HL-60/S4 (cell line): ENCODE results near the gene GJC1.

Experiments used
- in situ Hi-C: fragments of 300-500 bp; cut with MboI; formaldehyde crosslinking; loops from 2 replicates; pipeline ENCODE4 v1.14.3; 2022; ENCODE audit warnings: low sequenced_read_pairs

GJC1 gene

DNA sequence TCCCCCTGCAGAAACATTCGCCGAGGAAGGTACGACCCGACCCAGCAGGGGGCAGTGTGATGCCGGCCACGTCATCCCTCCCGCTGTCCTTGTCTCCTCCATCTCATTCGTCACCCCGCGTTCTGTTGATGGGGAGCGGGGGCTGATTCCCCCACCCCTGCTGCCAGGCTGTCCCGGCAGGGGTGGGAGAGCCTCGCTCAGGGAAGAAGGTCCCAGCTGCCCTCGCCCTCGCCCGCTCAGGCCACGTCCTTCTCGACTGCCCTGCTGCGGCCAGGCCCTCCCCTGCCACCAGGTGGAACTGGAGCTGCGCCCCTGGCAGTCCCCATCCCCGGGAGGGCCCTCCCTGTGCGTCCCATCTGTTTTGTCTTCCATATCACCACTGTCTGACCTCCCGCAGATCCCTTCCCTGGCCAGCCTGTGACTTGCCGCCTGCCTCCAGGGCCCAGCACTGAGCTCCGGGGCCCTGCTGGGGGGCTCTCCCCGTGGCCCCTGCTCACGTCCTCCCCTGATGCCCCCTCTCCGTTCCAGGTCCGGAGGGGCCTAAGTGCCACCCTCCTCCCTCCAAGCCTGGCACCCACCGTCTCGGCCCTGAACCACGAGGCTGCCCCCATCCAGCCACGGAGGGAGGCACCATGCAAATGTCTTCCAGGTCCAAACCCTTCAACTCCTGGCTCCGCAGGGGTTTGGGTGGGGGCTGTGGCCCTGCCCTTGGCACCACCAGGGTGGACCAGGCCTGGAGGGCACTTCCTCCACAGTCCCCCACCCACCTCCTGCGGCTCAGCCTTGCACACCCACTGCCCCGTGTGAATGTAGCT lies 50.7 kb downstream of the GJC1 start:
- in situ Hi-C loops: loop anchor here (5.0 to 10.0 kb wide), 2 partner anchors 88 to 345 kb away; no protein-coding TSS in a partner anchor

DNA sequence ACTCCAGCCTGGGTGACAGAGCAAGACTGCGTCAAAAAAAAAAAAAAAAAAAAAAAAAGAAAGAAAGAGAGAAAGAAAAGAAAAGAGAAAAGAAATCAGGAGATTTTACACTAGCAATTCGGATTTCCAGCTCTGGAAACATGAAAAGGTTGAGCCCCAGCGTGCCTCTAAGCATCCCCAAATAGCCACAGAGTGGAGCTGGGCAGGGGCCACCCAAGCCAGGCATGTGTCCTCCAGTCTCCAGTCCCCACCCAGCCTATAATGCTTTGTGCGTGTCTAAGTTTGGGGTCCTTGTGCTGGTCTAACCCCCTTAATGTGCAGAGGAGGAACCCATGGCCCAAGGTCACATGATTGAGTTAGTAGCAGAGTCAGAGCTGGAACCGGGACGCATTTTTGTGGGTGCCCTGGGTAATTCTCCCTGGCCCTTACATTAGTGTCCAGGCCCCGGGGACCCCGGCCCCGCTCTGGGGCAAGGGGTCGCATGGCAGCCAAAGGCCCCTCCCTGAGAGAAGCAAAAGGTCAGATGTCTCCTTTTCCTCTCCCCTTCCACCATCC lies 51.4 kb downstream of the GJC1 start:
- in situ Hi-C loops: loop anchor here (10.0 kb wide), 1 partner anchor 346 kb away; no protein-coding TSS in a partner anchor

DNA sequence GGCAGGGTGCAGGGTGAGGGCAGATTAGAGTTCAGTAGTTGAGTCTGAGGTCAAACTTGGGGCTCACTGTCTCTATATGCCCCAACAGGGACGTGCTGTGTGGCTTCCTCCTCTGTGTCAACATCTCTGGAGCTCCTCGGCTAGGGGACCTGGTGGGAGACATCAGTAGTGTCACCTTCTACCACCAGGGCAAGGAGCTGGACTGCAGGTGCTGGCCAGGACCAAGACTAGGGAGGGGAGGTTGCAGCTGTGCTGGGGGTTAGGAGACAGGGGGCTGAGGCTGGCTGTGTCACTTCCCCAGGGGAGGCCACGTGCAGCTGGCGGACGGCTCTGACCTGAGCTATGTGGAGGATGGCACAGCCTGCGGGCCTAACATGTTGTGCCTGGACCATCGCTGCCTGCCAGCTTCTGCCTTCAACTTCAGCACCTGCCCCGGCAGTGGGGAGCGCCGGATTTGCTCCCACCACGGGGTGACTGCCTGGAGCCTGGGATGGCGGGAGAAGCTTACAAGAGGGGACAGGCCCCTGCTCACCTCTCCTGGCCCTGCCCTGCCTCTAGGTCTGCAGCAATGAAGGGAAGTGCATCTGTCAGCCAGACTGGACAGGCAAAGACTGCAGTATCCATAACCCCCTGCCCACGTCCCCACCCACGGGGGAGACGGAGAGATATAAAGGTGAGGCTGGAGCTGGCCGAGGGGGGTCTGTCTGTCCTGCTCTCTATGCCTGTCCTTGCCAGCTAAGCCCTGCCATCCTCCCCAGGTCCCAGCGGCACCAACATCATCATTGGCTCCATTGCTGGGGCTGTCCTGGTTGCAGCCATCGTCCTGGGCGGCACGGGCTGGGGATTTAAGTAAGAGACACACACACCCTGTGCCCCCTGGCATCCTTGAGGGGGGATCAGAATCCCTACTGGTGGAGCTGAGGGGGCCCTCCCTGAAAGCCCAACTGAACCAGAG lies 52.4 kb downstream of the GJC1 start:
- in situ Hi-C loops: loop anchor here (10.0 kb wide), 1 partner anchor 347 kb away; no protein-coding TSS in a partner anchor

DNA sequence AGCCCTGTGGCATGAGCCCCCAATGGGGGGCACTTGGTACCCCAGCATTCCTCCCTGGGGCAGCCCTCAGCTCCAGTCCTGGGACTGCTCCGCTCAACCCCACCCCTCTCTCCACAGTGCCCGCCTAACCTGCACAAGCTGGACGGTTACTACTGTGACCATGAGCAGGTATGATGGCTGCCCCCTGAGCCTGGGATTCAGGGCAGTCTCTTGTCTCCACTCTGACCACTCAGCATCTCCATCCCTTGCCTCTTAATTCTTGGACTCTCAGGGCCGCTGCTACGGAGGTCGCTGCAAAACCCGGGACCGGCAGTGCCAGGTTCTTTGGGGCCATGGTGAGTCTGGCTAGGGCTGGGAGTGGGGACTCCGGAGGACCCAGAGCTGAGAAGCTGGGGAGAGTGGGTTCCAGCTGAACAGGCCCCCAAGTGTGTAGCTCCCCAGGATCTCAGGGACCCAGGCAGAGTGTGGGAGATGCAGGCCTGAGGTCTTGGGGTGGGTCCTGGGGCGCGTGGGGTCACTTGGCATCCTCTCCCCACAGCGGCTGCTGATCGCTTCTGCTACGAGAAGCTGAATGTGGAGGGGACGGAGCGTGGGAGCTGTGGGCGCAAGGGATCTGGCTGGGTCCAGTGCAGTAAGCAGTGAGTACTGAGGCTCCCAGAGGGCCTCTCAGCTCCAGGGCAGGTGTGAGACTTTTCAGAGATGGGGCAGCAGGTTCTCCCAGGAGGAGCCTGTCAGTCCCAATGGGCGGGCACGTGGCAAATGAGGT lies 53.3 kb downstream of the GJC1 start:
- in situ Hi-C loops: loop anchor here (10.0 kb wide), 1 partner anchor 348 kb away; no protein-coding TSS in a partner anchor

DNA sequence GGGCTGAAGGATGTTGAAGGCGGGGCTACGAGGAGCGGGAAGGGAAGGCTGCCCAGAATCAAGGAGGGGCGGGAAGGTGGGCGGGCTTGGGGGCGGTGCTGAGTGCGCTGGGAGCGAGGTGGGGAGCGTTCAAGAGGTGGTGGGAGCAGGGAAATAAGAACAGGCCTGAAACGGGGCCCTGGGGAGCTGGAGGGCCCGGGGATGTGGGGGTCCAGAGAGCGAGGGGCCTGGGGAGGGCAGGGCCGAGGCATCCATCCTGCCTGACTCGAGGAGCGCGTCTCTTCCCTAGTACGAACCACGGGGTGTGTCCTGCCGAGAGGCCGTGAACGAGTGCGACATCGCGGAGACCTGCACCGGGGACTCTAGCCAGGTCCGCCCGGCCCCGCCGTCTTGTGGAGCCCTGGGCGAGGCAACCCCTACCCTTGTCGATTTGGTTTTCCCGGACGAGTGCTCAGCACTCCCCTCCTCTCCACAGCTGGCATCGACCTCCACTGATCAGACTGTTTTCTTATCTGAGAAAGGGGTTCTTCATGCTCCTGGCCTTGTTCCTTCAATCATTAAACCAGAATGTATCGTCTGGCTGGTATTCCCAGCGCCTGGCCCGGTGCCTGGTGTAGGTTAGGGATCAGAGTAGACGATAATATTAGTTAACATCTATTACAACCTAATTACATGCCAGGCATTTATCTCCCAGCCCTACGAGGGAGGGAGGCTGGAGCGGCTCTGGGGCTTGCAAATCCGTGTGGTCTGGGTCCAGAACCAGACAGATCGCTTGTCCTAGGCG lies 54.1 kb downstream of the GJC1 start:
- in situ Hi-C loops: loop anchor here (10.0 kb wide), 1 partner anchor 349 kb away; no protein-coding TSS in a partner anchor

DNA sequence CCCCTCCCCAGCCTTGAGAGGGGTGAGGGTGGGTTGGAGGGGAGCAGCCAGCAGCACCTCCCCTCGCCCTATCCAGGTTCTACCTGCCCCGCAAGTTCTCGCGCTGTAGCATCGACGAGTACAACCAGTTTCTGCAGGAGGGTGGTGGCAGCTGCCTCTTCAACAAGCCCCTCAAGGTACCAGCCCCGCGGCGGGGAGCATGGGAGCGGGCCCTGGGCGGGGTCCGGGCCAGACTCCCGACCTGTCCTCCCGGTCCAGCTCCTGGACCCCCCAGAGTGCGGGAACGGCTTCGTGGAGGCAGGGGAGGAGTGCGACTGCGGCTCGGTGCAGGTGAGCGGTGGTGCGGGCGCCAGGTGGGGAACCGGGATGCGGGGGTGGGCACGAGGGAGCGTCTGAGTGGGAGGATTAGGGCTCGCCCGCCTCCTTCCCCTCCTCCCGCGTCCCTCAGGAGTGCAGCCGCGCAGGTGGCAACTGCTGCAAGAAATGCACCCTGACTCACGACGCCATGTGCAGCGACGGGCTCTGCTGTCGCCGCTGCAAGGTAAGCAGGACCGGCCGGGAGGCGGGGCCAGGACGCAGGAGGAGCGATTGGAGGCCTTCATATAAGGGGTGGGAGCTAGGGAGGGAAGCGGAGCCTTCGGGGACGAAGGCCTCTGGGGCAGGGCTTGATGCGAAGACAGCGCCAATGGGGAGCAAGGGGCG lies 54.8 kb downstream of the GJC1 start:
- in situ Hi-C loops: loop anchor here (10.0 kb wide), 1 partner anchor 350 kb away; no protein-coding TSS in a partner anchor

DNA sequence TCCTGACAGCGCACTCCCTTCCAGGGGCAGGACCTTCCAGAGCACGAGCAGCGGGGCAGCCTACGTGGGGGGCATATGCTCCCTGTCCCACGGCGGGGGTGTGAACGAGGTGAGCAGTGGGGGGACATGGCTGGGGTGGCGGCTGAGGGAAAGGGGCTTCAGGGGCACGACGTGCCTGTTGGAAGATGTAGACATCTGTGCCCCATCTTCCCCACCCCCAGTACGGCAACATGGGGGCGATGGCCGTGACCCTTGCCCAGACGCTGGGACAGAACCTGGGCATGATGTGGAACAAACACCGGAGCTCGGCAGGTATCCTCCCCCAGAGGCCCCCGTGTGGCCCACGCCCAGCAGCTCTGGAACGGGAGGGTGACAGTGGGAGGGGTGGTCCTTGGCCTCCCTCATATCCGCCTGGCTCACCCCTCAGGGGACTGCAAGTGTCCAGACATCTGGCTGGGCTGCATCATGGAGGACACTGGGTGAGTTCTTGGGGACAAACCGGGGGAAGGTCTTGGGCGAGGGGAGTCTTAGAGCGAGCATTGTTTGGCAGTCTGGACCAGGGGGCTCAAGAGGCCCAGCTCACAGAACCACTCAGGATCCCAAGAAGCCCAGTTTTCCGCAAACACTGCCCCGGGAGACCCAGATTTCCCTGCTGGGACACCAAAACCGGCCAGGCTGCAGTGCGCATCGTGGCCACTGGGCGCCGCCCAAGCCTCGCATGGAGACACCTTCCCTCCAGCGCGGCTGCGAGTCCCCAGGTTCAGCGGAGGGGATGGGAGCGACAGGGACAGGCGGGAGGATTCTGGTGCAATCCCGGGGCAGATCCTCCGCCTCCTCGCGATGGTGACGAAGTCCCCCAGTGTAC lies 55.6 kb downstream of the GJC1 start:
- in situ Hi-C loops: loop anchor here (10.0 kb wide), 1 partner anchor 350 kb away; no protein-coding TSS in a partner anchor

DNA sequence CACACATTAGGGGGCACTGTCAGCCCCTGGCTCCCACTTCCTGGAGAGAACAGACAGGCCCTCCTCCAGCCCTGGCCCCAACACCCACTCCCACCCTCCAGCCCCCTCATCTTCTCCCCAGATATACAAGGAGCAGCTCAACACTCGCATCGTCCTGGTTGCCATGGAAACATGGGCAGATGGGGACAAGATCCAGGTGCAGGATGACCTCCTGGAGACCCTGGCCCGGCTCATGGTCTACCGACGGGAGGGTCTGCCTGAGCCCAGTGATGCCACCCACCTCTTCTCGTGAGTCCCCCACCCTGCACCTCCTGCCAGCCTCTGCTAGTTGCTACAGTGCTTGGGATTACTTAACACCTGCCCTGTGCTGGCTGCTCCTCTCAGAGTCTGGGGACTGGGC lies 56.9 kb downstream of the GJC1 start:
- in situ Hi-C loops: loop anchor here (10.0 kb wide), 1 partner anchor 352 kb away; no protein-coding TSS in a partner anchor

DNA sequence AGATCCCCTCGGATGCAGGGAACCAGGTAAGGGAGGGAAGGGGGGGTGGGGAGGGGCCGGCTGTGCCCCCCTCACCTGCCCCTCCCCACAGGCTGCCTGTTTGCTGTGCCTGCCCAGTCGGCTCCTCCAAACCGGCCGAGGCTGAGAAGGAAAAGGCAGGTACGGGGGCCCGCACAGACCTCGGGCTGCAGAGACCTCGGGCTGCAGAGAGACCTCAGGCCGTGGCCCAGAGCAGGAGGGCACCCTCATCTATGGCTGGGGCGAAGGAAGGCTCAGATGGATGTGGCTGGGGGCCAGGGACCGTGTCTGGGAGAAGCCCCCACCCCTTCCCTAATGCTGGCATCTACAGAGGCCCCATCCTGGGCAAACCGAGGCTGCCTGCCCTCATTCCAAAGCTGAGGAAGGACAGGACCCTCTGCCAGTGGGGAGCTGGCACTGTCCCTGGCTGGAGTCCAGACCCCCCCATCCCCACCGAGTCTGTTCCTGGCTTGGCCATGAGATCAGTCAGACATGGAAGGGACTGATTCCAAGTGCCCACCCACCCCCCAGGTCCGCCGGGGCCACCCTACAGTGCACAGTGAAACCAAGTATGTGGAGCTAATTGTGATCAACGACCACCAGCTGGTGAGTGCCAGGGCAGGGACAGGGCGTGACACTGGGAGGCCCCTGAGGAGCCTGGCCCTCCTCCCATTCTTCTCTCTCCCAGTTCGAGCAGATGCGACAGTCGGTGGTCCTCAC lies 57.6 kb downstream of the GJC1 start:
- in situ Hi-C loops: loop anchor here (10.0 kb wide), 1 partner anchor 352 kb away; no protein-coding TSS in a partner anchor

DNA sequence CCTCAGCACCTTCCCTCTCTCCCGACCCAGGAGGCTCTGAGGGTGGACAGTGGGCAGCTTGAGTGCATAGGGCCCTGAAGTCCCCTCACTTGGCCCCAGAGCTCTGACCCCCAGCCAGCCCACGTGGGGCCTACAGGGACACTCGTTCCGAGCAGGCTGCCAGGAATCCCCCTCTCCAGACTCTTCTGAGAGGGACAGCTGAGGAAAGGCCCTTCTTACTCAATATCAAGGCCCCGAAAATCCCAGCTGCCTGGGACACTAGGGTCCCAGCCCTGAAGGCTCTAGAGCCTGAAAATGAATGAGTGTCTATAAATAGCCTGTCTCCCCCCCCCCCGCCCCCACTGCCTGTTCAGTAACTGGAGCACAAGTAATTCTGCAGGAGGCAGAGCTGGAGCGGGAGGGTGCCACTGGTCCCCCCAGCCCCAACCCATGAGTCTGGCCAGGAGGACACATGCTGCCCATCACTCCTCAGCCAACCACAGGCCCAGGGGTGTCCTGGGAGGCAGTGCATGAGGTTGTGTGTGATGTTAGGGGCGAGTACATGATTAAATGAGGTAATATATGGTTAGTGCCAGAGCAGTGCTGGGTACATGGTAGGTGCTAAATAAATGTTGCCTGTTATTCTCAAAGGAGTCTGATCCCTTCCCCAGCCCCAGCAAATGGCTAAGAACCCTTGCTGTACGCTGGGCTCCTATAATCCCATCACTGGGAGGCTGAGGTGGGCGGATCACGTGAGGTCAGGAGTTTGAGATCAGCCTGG lies 59.7 kb downstream of the GJC1 start:
- in situ Hi-C loops: loop anchor here (10.0 kb wide), 1 partner anchor 354 kb away; no protein-coding TSS in a partner anchor

DNA sequence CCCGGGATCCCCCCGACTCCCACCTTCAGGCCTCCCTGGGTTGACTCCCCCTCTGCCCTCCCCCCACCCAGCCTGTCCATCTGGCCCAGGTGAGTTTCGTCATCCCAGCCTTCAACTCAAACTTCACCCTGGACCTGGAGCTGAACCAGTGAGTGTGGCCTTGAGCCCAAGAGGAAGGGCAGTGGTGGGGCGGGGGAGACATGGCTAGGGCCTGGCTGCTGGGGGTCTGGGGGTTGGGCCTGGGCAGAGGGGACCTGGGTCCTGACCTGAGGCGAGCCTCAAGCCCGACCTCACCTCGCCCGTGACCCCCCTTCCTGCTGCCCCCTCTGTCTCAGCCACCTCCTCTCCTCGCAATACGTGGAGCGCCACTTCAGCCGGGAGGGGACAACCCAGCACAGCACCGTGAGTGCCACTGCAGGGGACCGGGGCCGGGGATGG lies 60.4 kb downstream of the GJC1 start:
- in situ Hi-C loops: loop anchor here (10.0 kb wide), 1 partner anchor 355 kb away; no protein-coding TSS in a partner anchor

DNA sequence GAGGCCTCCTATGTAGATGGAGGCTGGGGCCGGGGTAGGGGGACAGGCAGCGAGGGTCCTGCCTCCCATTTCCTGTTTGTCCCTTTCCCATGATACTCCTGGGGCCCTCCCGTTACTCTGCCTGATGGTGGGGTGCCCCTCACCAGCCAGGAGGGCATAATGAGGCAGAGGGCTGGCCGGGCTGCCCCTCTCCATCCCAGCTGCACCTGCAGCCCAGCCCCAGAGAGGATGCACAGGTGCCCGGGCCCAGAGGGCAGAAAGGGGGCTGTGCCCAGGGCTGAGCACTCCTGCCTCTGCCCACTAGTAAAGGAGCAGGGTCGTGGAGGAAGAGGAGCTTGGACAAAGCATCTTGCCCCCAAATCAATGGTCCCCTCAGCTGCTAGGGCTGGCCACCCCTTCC lies 60.9 kb downstream of the GJC1 start:
- in situ Hi-C loops: no loop called here

DNA sequence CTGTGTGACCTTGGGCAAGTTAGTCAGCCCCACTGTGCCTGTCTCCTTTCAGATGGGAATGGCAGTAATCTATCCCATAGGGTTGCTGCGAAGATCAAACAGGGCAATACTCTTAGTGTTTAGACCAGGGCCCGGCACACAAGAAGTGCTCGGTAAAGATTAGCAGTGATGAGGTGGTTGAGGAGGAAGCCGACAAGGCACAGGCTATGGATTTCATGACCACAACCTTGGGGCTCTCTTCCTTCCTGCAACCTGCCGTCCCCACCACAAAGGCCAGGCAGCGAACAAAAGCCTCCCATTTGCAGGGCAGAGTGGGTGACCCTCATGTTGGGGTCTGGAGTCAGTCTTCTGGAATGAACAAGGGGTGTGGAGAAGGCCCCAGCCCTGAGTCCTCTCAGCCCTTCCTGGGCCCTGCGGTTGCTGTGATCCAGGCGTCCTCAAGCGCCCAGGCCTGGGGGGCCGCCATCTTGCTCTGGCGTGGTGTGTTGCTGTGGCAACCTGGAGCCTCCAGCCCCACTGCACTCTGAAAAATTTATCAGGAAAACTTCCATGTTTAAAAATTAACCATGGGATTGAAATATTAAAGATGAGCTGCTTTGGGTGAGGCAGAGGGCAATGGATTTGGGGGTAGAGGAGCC lies 61.5 kb downstream of the GJC1 start:
- in situ Hi-C loops: no loop called here

DNA sequence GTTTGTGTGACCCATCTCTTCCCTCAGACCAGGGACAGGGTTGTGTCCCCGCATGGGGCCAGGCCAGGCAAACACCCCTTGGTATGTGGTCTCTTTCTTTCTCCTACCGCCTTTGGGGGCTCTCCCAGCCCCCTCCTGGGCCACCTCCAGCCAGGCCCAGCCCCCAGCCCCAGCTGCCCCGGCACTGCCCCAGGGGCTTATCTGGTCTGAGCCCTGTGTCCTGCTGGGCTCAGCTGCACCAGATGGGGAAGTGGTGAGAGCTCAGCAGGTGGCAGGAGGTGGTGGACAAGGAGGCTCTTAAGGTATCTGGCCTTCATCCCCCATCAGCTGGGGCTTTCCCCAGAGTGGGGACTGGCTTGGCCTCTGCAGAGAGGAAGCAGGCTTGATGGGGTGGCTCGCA lies 62.6 kb downstream of the GJC1 start:
- in situ Hi-C loops: no loop called here

DNA sequence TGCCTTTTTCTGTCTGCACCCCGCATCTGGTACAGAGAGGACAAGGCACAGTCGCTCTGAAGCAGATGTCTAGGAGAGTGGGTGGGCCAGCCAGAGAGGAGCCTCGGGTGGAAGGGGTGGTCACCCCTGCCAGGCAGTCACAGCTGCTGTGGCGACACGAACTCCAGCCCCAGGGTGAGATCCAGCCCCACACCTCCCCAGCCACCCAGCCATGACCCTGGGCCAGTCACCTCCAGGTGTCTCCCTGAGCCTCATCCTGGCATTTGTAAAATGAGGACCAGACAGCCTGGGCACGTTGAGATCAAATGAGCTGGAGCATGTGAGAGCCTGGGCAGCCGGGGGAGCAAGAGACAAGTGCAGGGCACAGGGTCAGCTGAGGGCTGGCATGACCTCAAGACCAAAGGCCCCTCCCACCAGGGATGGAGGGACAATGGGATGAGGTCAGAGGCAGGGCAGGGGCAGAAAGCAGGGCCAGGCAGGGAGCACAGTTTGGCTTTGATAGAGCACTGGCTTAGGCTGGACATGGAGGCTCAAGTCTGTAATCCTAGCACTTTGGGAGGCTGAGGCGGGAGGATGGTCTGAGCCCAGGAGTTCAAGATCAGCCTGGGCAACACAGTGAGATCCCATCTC lies 63.6 kb downstream of the GJC1 start:
- in situ Hi-C loops: no loop called here
